ENCODE measurements around the gene IQCM. TPM values are rescaled to one million over a fixed set of nuclear protein-coding genes. Genes with fewer than 3 reads are reported as not detected.

Gene IQCM
- total RNA-seq, 3 donors from 2014 or later = not detected

DNA sequence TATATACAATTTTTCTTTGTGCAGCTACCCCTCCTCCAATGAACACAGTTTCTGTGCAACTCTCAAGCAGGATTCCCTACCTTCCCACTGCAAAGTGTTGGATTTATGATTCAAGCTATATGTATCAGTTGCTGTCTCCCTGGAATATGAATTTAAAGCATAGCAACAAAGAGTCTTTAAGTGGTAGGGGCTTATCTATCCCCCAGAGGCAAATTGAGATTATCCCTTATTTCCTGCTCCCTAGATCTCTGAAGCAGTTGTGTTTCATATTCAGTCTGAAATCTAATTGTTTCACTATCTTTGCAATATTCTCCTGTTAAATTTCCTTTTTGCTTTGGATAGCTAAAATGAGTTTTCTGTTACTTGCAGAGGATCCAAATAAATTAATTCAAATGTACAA, 263.0 kb downstream of the IQCM start:
- no peaks in the 10 kb centered on the region for H3K9me3 ChIP-seq
- no peaks in the 10 kb centered on the region for H3K27me3 ChIP-seq
- H3K27ac ChIP-seq = no peak overlapping the region
- no peaks in the 10 kb centered on the region for H3K4me1 ChIP-seq
- intact Hi-C loops (cut with DNase I; ENCODE audit: low total_unique reads) = no loop called here
- TF ChIP-seq POLR2AphosphoS5 (IDR thresholded peaks at IDR 0.05) = no peak
- TF ChIP-seq POLR2A (IDR thresholded peaks at IDR 0.05) = no peak
- TF ChIP-seq, protein P1, sequence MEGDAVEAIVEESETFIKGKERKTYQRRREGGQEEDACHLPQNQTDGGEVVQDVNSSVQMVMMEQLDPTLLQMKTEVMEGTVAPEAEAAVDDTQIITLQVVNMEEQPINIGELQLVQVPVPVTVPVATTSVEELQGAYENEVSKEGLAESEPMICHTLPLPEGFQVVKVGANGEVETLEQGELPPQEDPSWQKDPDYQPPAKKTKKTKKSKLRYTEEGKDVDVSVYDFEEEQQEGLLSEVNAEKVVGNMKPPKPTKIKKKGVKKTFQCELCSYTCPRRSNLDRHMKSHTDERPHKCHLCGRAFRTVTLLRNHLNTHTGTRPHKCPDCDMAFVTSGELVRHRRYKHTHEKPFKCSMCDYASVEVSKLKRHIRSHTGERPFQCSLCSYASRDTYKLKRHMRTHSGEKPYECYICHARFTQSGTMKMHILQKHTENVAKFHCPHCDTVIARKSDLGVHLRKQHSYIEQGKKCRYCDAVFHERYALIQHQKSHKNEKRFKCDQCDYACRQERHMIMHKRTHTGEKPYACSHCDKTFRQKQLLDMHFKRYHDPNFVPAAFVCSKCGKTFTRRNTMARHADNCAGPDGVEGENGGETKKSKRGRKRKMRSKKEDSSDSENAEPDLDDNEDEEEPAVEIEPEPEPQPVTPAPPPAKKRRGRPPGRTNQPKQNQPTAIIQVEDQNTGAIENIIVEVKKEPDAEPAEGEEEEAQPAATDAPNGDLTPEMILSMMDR (IDR thresholded peaks at IDR 0.05) = no peak
- no peaks in the 10 kb centered on the region for H3K36me3 ChIP-seq
- no peak for DNase-seq (ENCODE audit: low spot score in 2 of 2)
- H3K4me3 ChIP-seq = no peak overlapping the region

DNA sequence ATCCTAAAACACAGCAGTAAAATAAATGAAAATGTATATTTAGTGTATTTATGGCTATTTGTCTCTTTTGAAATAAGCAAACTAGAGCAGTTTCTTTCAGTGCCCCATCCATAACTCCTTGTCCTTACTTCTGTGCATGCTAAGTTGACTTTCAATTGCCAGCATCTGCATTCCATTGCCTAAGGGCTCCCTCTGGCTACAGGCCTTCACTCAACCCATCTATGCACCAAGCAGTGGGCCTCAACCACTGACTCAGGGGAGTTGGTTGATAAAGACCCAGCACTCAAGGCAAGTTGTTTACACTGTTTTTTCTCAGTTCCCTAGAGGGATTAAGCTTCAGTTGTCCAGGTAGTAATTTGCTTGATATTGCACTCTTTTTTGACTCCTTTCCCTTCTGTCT, 265.7 kb downstream of the IQCM start:
- TF ChIP-seq, protein P1 (IDR thresholded peaks at IDR 0.05) = no peak
- no peak for TF ChIP-seq POLR2A (IDR thresholded peaks at IDR 0.05)
- no peak for DNase-seq (ENCODE audit: low spot score in 2 of 2)
- Histone ChIP-seq H3K4me3 (no peak overlapping the region), H3K36me3 (no peaks in the 10 kb centered on the region), H3K9me3 (no peaks in the 10 kb centered on the region), H3K4me1 (no peaks in the 10 kb centered on the region), H3K27me3 (no peaks in the 10 kb centered on the region), H3K27ac (no peak overlapping the region)
- intact Hi-C loops (cut with DNase I; ENCODE audit: low total_unique reads) = no loop called here

DNA sequence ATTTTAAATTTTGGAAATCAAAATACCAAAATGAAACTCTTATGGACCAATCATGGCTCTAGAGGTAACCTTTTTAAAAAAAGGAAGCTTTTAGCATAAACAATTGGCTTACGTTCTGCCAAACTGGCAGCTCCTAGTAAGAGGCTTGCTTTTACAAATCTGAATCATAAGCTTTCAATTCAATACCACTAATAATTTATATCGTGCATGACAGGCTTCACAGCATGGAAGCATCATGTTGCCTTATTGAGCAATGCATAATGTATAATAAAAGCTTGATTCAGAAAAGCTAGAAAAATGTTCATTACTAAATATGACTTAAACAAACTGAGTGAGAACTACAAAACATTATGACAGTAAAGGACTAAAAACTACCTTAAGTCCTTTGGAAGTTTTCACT, 280.9 kb downstream of the IQCM start:
- H3K36me3 ChIP-seq = no peaks in the 10 kb centered on the region
- peaks cover 0 to 16% of the 10 kb centered on the region in 2 donors for H3K9me3 ChIP-seq
- H3K27me3 ChIP-seq = no peaks in the 10 kb centered on the region
- H3K27ac ChIP-seq = no peak overlapping the region
- H3K4me3 ChIP-seq = no peak overlapping the region
- intact Hi-C loops (cut with DNase I; ENCODE audit: low total_unique reads) = no loop called here
- H3K4me1 ChIP-seq = no peaks in the 10 kb centered on the region
- DNase-seq (ENCODE audit: low spot score in 2 of 2) = no peak
- TF ChIP-seq, protein P1 (IDR thresholded peaks at IDR 0.05) = no peak
- no peak for TF ChIP-seq POLR2AphosphoS5 (IDR thresholded peaks at IDR 0.05)
- no peak for TF ChIP-seq POLR2A (IDR thresholded peaks at IDR 0.05)

DNA sequence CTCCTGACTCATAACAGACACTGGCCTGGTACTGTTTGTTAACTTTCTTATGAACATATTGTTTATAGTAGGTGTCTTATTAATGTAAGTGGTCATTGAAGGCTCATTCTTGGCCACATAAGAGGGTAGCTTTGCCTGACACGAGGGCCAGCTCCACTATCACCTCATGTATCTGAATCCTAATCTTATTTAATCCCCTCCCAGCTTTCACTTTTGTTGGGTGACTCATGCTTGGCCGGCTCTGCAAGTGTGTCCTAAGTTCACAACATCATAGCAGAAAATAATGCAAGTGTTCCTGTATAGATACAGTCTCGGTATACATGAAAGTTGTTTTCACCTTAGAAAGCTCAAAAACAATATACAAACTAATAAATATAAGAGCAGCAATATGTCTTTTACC, 283.8 kb downstream of the IQCM start:
- intact Hi-C loops (cut with DNase I; ENCODE audit: low total_unique reads) = no loop called here
- peaks cover 0 to 1% of the 10 kb centered on the region in 2 donors for H3K9me3 ChIP-seq
- H3K4me3 ChIP-seq = no peak overlapping the region
- no peaks in the 10 kb centered on the region for H3K36me3 ChIP-seq
- no peaks in the 10 kb centered on the region for H3K4me1 ChIP-seq
- no peaks in the 10 kb centered on the region for H3K27me3 ChIP-seq
- no peak for DNase-seq (ENCODE audit: low spot score in 2 of 2)
- no peak overlapping the region for H3K27ac ChIP-seq
- TF ChIP-seq, protein P1 (IDR thresholded peaks at IDR 0.05) = no peak
- TF ChIP-seq POLR2A (IDR thresholded peaks at IDR 0.05) (no peak), POLR2AphosphoS5 (IDR thresholded peaks at IDR 0.05) (no peak)

DNA sequence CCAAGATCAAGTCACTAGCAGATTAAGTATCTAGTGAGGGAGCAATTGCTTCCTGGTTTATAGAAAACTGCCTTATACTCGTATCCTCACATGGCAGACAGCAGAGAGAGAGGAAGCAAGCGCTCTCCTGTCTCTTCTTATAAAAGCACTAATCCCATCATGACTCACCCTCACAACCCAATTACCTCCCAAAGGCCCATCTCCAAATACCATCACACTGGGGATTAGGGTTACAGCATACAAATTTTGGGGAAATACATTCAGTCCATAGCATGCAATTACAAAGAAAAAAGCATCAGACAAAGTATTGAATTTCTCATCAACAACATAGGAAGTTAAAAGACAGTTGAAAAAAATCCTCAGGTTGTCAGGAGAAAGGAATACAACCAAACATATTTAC, 292.6 kb downstream of the IQCM start:
- Histone ChIP-seq H3K27ac (no peak overlapping the region), H3K27me3 (no peaks in the 10 kb centered on the region), H3K4me3 (no peak overlapping the region), H3K9me3 (no peaks in the 10 kb centered on the region), H3K36me3 (no peaks in the 10 kb centered on the region), H3K4me1 (no peaks in the 10 kb centered on the region)
- intact Hi-C loops (cut with DNase I; ENCODE audit: low total_unique reads) = no loop called here
- DNase-seq (ENCODE audit: low spot score in 2 of 2) = no peak
- TF ChIP-seq, protein P1 (IDR thresholded peaks at IDR 0.05) = no peak
- TF ChIP-seq POLR2A (IDR thresholded peaks at IDR 0.05) (no peak), POLR2AphosphoS5 (IDR thresholded peaks at IDR 0.05) (no peak)

Data from breast epithelium (tissue), 4 donors.